HepG2 (cell line): ENCODE data around the gene ALPL.

Experiments
- BRF2 ChIP-seq: sonication (generic); formaldehyde crosslinking; IDR thresholded peaks from 2 replicates; pipeline ENCODE4 v1.8.1; 2022; ENCODE audit warnings: mild to moderate bottlenecking, missing genetic modification reagents
- DNMT1 ChIP-seq: sonication (generic); formaldehyde crosslinking; IDR thresholded peaks from 2 replicates; pipeline ENCODE4 v1.5.1; 2020; ENCODE audit warnings: mild to moderate bottlenecking, missing genetic modification reagents
- ELF4 ChIP-seq: sonication (generic); formaldehyde crosslinking; IDR thresholded peaks from 2 replicates; pipeline ENCODE4 v1.5.0; 2020; ENCODE audit warnings: missing genetic modification reagents, mild to moderate bottlenecking, moderate library complexity, borderline replicate concordance
- ETS1 ChIP-seq: sonication (generic); formaldehyde crosslinking; IDR thresholded peaks from 2 replicates; pipeline ENCODE4 v1.4.0; 2020; ENCODE audit warnings: missing genetic modification reagents
- ISX ChIP-seq: sonication (generic); formaldehyde crosslinking; conservative IDR thresholded peaks from 2 replicates; pipeline ENCODE4 v1.5.0; 2020; ENCODE audit warnings: missing genetic modification reagents
- MAZ ChIP-seq, 2 experiments: sonication (generic) in 1 of 2; formaldehyde crosslinking in 1 of 2; IDR thresholded peaks; 2 replicates each; pipeline versions ENCODE4 v1.5.0 to v1.6.1; 2012 to 2020; ENCODE audit warnings: low read depth in 2 of 2, mild to moderate bottlenecking in 2 of 2, borderline replicate concordance in 1 of 2, improper control_type of control experiment in 1 of 2, low read length in 1 of 2, missing genetic modification reagents in 1 of 2, moderate library complexity in 1 of 2
- NCOA1 ChIP-seq: sonication (generic); formaldehyde crosslinking; IDR thresholded peaks from 2 replicates; pipeline ENCODE4 v1.9.0; 2021; ENCODE audit warnings: missing genetic modification reagents
- NFE2 ChIP-seq: sonication (generic); formaldehyde crosslinking; IDR thresholded peaks from 2 replicates; pipeline ENCODE4 v1.4.0; 2020; ENCODE audit warnings: missing genetic modification reagents
- POLR2AphosphoS5 ChIP-seq: IDR thresholded peaks from 2 replicates; pipeline ENCODE4 v1.6.1; 2012; ENCODE audit warnings: low read depth, low read length
- RAD21 ChIP-seq: fragments of 450-650 bp; formaldehyde crosslinking; IDR thresholded peaks from 2 replicates; pipeline ENCODE4 v1.5.0; 2020; ENCODE audit warnings: mild to moderate bottlenecking
- SRY ChIP-seq: sonication (generic); formaldehyde crosslinking; IDR thresholded peaks from 2 replicates; pipeline ENCODE4 v1.8.0; 2022; ENCODE audit warnings: mild to moderate bottlenecking, missing genetic modification reagents
- SSRP1 ChIP-seq: IDR thresholded peaks from 2 replicates; pipeline ENCODE4 v1.6.1; 2016; ENCODE audit warnings: control low read depth
- ZNF687 ChIP-seq: sonication (generic); formaldehyde crosslinking; IDR thresholded peaks from 2 replicates; pipeline ENCODE4 v1.5.1; 2020; ENCODE audit warnings: mild to moderate bottlenecking, missing genetic modification reagents, moderate library complexity
- TF ChIP-seq, protein P1 (sequence below): sonication (generic); formaldehyde crosslinking; IDR thresholded peaks from 2 replicates; pipeline ENCODE4 v1.4.0; 2020; ENCODE audit warnings: missing genetic modification reagents, borderline replicate concordance

- TF ChIP-seq NFE2 (CRISPR knock-in tag), result no peak
- TF ChIP-seq ZNF687, result no peak
- TF ChIP-seq SSRP1 (CRISPR knock-in tag), result no peak
- TF ChIP-seq NCOA1 (CRISPR knock-in tag), result no peak
- no peak for TF ChIP-seq SRY (CRISPR knock-in tag)
- no peak for TF ChIP-seq BRF2 (CRISPR knock-in tag)
- no peak for TF ChIP-seq RAD21 (CRISPR knock-in tag)
- TF ChIP-seq POLR2AphosphoS5, result no peak
- TF ChIP-seq ETS1, result no peak
- TF ChIP-seq, protein P1, sequence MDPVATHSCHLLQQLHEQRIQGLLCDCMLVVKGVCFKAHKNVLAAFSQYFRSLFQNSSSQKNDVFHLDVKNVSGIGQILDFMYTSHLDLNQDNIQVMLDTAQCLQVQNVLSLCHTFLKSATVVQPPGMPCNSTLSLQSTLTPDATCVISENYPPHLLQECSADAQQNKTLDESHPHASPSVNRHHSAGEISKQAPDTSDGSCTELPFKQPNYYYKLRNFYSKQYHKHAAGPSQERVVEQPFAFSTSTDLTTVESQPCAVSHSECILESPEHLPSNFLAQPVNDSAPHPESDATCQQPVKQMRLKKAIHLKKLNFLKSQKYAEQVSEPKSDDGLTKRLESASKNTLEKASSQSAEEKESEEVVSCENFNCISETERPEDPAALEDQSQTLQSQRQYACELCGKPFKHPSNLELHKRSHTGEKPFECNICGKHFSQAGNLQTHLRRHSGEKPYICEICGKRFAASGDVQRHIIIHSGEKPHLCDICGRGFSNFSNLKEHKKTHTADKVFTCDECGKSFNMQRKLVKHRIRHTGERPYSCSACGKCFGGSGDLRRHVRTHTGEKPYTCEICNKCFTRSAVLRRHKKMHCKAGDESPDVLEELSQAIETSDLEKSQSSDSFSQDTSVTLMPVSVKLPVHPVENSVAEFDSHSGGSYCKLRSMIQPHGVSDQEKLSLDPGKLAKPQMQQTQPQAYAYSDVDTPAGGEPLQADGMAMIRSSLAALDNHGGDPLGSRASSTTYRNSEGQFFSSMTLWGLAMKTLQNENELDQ, result no peak
- no peak for TF ChIP-seq ELF4 (CRISPR knock-in tag)
- no peak for TF ChIP-seq DNMT1 (CRISPR knock-in tag)
- TF ChIP-seq MAZ (IDR thresholded peaks at IDR 0.05; ENCODE audit: borderline replicate concordance, low read depth, low read length), result no peak
- TF ChIP-seq MAZ (CRISPR knock-in tag; IDR thresholded peaks at IDR 0.05; ENCODE audit: low read depth), result no peak
- no peak for TF ChIP-seq ISX (CRISPR knock-in tag)
These were observed 44.1 kb downstream of the ALPL start for GRCh38 chr1:21553116-21553926.
